HEK293T (cell line): ENCODE data around the gene ITSN1.
"Not testable (repeated sequence)": the region's sequence is repeated elsewhere in the genome, so short reads cannot be mapped to it uniquely, and the experiment has no call there.

Experiments used
- CTCF ChIA-PET: fragments of 350-600 bp; formaldehyde crosslinking; extraction: SDS; loops from one replicate; lab custom pipeline; 2021; ENCODE audit warnings: antibody characterized with exemption, inconsistent platforms; lab: Yijun Ruan, JAX
- POLR2A ChIA-PET: fragments of 350-600 bp; formaldehyde crosslinking; extraction: SDS; loops from one replicate; lab custom pipeline; 2020; ENCODE audit warnings: antibody characterized with exemption, inconsistent platforms; lab: Yijun Ruan, JAX
- DNase-seq: peaks from one replicate; pipeline ENCODE4 v3.0.0; 2012; ENCODE audit warnings: mixed read lengths; ENCODE audit errors: extremely low spot score
- ARNT ChIP-seq: fragments of 450-650 bp; IDR thresholded peaks from 2 replicates; pipeline ENCODE4 v1.6.1; 2017; ENCODE audit warnings: mild to moderate bottlenecking
- BHLHE40 ChIP-seq: fragments of 450-650 bp; IDR thresholded peaks from 2 replicates; pipeline ENCODE4 v1.6.1; 2016; ENCODE audit warnings: mild to moderate bottlenecking, moderate library complexity, borderline replicate concordance
- CTBP1 ChIP-seq: fragments of 450-650 bp; IDR thresholded peaks from 2 replicates; pipeline ENCODE4 v1.6.1; 2016; ENCODE audit warnings: borderline replicate concordance
- ELF4 ChIP-seq: fragments of 450-650 bp; IDR thresholded peaks from 2 replicates; pipeline ENCODE4 v1.6.1; 2017; ENCODE audit warnings: antibody characterized with exemption
- FOXA1 ChIP-seq: fragments of 450-650 bp; IDR thresholded peaks from 2 replicates; pipeline ENCODE4 v1.6.1; 2016; ENCODE audit warnings: mild to moderate bottlenecking
- FOXK2 ChIP-seq: fragments of 450-650 bp; IDR thresholded peaks from 2 replicates; pipeline ENCODE4 v1.6.1; 2016; ENCODE audit warnings: mild to moderate bottlenecking
- FOXM1 ChIP-seq: fragments of 450-650 bp; IDR thresholded peaks from 2 replicates; pipeline ENCODE4 v1.6.1; 2017; ENCODE audit warnings: mild to moderate bottlenecking, borderline replicate concordance
- HDGF ChIP-seq: fragments of 450-650 bp; IDR thresholded peaks from 2 replicates; pipeline ENCODE4 v1.6.1; 2017; ENCODE audit warnings: antibody characterized with exemption, borderline replicate concordance
- L3MBTL2 ChIP-seq: fragments of 450-650 bp; conservative IDR thresholded peaks from 2 replicates; pipeline ENCODE4 v1.6.1; 2016; ENCODE audit warnings: mild to moderate bottlenecking
- LEF1 ChIP-seq: fragments of 450-650 bp; IDR thresholded peaks from 2 replicates; pipeline ENCODE4 v1.6.1; 2017; ENCODE audit warnings: mild to moderate bottlenecking, borderline replicate concordance
- NFRKB ChIP-seq: fragments of 450-650 bp; IDR thresholded peaks from 2 replicates; pipeline ENCODE4 v1.6.1; 2016; ENCODE audit warnings: mild to moderate bottlenecking, moderate library complexity
- PKNOX1 ChIP-seq: fragments of 450-650 bp; IDR thresholded peaks from 2 replicates; pipeline ENCODE4 v1.6.1; 2016
- SP1 ChIP-seq: fragments of 450-650 bp; IDR thresholded peaks from 2 replicates; pipeline ENCODE4 v1.6.1; 2017
- SUZ12 ChIP-seq: fragments of 450-650 bp; IDR thresholded peaks from 2 replicates; pipeline ENCODE4 v1.6.1; 2016; ENCODE audit warnings: mild to moderate bottlenecking
- TARDBP ChIP-seq: fragments of 450-650 bp; IDR thresholded peaks from 2 replicates; pipeline ENCODE4 v1.6.1; 2016
- ZNF384 ChIP-seq: fragments of 450-650 bp; IDR thresholded peaks from 2 replicates; pipeline ENCODE4 v1.6.1; 2016

The ITSN1 gene

GRCh38 chr21:33859373-33860102, 217.2 kb downstream of the ITSN1 start:
- CTCF ChIA-PET, result no interaction called here
- no peak for DNase-seq
- TF ChIP-seq PKNOX1 (no peak), CTBP1 (no peak), FOXM1 (no peak), ARNT (no peak), SUZ12 (no peak), L3MBTL2 (no peak), HDGF (no peak), BHLHE40 (no peak), SP1 (no peak), ZNF384 (no peak), ELF4 (no peak)
- POLR2A ChIA-PET, result no interaction called here

- POLR2A ChIA-PET, result no interaction called here
- TF ChIP-seq L3MBTL2 (no peak), CTBP1 (no peak), SUZ12 (no peak), FOXM1 (no peak), ARNT (no peak), TARDBP (no peak)
- CTCF ChIA-PET, result no interaction called here
- no peak for DNase-seq
Measured at GRCh38 chr21:33860332-33860879, 218.1 kb downstream of the ITSN1 start.

GRCh38 chr21:33861125-33861524, 218.8 kb downstream of the ITSN1 start:
- TF ChIP-seq ARNT (no peak), BHLHE40 (no peak), SUZ12 (no peak), SP1 (no peak), CTBP1 (no peak), FOXA1 (no peak), ELF4 (no peak), PKNOX1 (no peak), LEF1 (no peak), TARDBP (no peak), FOXM1 (no peak), ZNF384 (no peak), HDGF (no peak), FOXK2 (no peak), L3MBTL2 (no peak), NFRKB (no peak)
- POLR2A ChIA-PET, result no interaction called here
- CTCF ChIA-PET, result no interaction called here
- DNase-seq, result no peak

- POLR2A ChIA-PET, CTCF ChIA-PET, DNase-seq: not testable (repeated sequence)
Measured at GRCh38 chr21:33863191-33863590, 220.9 kb downstream of the ITSN1 start.

GRCh38 chr21:33864150-33864549, 221.8 kb downstream of the ITSN1 start:
- POLR2A ChIA-PET, result no interaction called here
- CTCF ChIA-PET, result no interaction called here
- no peak for DNase-seq

GRCh38 chr21:33865176-33865575, 222.9 kb downstream of the ITSN1 start:
- POLR2A ChIA-PET, result no interaction called here

More at GRCh38 chr21:33864150-33864549, 221.8 kb downstream of the ITSN1 start:
- TF ChIP-seq PKNOX1, result no peak
- no peak for TF ChIP-seq HDGF
- TF ChIP-seq FOXA1, result no peak
- no peak for TF ChIP-seq L3MBTL2
- no peak for TF ChIP-seq SUZ12
- no peak for TF ChIP-seq SP1
- TF ChIP-seq NFRKB, result no peak
- no peak for TF ChIP-seq FOXM1
- no peak for TF ChIP-seq ARNT
- no peak for TF ChIP-seq FOXK2
- TF ChIP-seq TARDBP, result no peak
- no peak for TF ChIP-seq ZNF384
- TF ChIP-seq ELF4, result no peak
- no peak for TF ChIP-seq LEF1

More at GRCh38 chr21:33865176-33865575, 222.9 kb downstream of the ITSN1 start:
- DNase-seq, result no peak
- TF ChIP-seq NFRKB, result no peak
- no peak for TF ChIP-seq ELF4
- no peak for TF ChIP-seq FOXA1
- TF ChIP-seq ZNF384, result no peak
- TF ChIP-seq TARDBP, result no peak
- no peak for TF ChIP-seq FOXK2
- TF ChIP-seq ARNT, result no peak
- no peak for TF ChIP-seq FOXM1
- CTCF ChIA-PET, result no interaction called here
